Uterus (tissue), 4 donors: ENCODE measurements around the gene ATG13. TPM values are rescaled to one million over a fixed set of nuclear protein-coding genes. Genes with fewer than 3 reads are reported as not detected.

Experiments used
- DNase-seq, 2 donors: peaks; one replicate each; pipeline ENCODE4 v3.0.0-alpha.2; 2019 to 2020
- H3K27ac ChIP-seq, 2 donors: fragments of 200-600 bp; sonication (generic); 1 replicate in 1 of 2; 2 replicates in 1 of 2; pipeline ENCODE4 v1.5.1; 2016 to 2018
- H3K27me3 ChIP-seq, 2 donors: fragments of 200-600 bp; sonication (generic); one replicate each; pipeline ENCODE4 v1.5.1; 2018 to 2019; ENCODE audit warnings: control low read depth in 1 of 2
- H3K36me3 ChIP-seq, 2 donors: fragments of 200-600 bp; sonication (generic); one replicate each; pipeline ENCODE4 v1.5.1; 2019; ENCODE audit warnings: control low read depth in 1 of 2
- H3K4me1 ChIP-seq, 2 donors: fragments of 200-600 bp; sonication (generic); one replicate each; pipeline ENCODE4 v1.5.1; 2018 to 2019; ENCODE audit warnings: control low read depth in 1 of 2
- H3K4me3 ChIP-seq, 2 donors: fragments of 200-600 bp; sonication (generic); 1 replicate in 1 of 2; 2 replicates in 1 of 2; pipeline ENCODE4 v1.5.1; 2018 to 2019; ENCODE audit warnings: mild to moderate bottlenecking in 1 of 2
- H3K9me3 ChIP-seq, 2 donors: fragments of 200-600 bp; sonication (generic); one replicate each; pipeline ENCODE4 v1.5.1; 2019; ENCODE audit warnings: control low read depth in 1 of 2
- POLR2A ChIP-seq, 2 donors: fragments of 450-650 bp; IDR thresholded peaks; one replicate each; pipeline ENCODE4 v1.6.1; 2016; ENCODE audit warnings: antibody characterized with exemption in 2 of 2, mild to moderate bottlenecking in 1 of 2, moderate library complexity in 1 of 2
- intact Hi-C: fragments of 100-400 bp; cut with DNase I; formaldehyde crosslinking; loops from one replicate; pipeline ENCODE4 v1.15.1; 2023; ENCODE audit warnings: low total_unique reads
- total RNA-seq, 4 donors: library from RNA; depleted of rRNA in 3 of 4; stranded (reverse); fragments of >200 nt in 3 of 4; gene quantifications; one replicate each; pipeline versions ENCODE4 v1.1.0 to v1.2.4, GENCODE V29; 2014 to 2023
- TF ChIP-seq, protein P1 (sequence below), 4 experiments: fragments of 200-600 bp in 2 of 4; fragments of 450-650 bp in 2 of 4; sonication (generic) in 2 of 4; IDR thresholded peaks; one replicate each; pipeline ENCODE4 v1.5.1; 2016 to 2019; ENCODE audit warnings: antibody characterized with exemption in 4 of 4, mild to moderate bottlenecking in 2 of 4, moderate library complexity in 1 of 4
- donor health status: DM: yes; HTN: yes; CAD: no.

ATG13 gene
- total RNA-seq, 4 donors from 2014 or later, result 51.8 to 102 (median 68.3) TPM

DNA sequence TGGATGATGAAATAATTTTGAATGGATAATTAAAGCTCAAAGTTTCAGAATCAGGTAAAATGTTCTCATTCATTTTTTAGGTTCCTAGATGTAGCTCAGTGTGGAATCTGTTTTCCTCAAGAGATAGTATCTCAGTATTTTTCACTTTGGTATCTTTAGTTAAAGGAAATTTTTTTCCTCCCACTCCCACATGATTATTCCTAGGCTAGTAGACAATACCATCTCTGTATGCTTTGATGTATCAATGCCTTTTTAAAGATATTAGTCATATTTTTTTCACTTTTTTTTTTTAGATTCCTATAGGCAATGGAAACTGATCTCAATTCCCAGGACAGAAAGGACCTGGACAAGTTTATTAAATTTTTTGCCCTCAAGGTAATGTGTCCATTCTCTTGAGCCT lies 26.6 kb downstream of the ATG13 start:
- no peaks in the 10 kb centered on the region for H3K27me3 ChIP-seq
- H3K4me3 ChIP-seq, result no peak overlapping the region
- H3K9me3 ChIP-seq, result no peaks in the 10 kb centered on the region
- DNase-seq, result no peak
- no peaks in the 10 kb centered on the region for H3K4me1 ChIP-seq
- H3K27ac ChIP-seq, result no peak overlapping the region
- no peaks in the 10 kb centered on the region for H3K36me3 ChIP-seq
- TF ChIP-seq POLR2A (IDR thresholded peaks at IDR 0.05), result no peak
- intact Hi-C loops, result no loop called here

GRCh38 chr11:46649180-46649738 lies 31.9 kb downstream of the ATG13 start:
- Histone ChIP-seq H3K4me3 (no peak overlapping the region), H3K27me3 (no peaks in the 10 kb centered on the region), H3K9me3 (no peaks in the 10 kb centered on the region), H3K4me1 (peaks cover 0 to 9% of the 10 kb centered on the region in 2 donors), H3K27ac (peak overlapping the region; percentile 79 to 86), H3K36me3 (no peaks in the 10 kb centered on the region)
- DNase-seq, result peak; percentile 65 to 91
- intact Hi-C loops, result no loop called here
- TF ChIP-seq POLR2A (IDR thresholded peaks at IDR 0.05), result no peak
- TF ChIP-seq, protein P1, sequence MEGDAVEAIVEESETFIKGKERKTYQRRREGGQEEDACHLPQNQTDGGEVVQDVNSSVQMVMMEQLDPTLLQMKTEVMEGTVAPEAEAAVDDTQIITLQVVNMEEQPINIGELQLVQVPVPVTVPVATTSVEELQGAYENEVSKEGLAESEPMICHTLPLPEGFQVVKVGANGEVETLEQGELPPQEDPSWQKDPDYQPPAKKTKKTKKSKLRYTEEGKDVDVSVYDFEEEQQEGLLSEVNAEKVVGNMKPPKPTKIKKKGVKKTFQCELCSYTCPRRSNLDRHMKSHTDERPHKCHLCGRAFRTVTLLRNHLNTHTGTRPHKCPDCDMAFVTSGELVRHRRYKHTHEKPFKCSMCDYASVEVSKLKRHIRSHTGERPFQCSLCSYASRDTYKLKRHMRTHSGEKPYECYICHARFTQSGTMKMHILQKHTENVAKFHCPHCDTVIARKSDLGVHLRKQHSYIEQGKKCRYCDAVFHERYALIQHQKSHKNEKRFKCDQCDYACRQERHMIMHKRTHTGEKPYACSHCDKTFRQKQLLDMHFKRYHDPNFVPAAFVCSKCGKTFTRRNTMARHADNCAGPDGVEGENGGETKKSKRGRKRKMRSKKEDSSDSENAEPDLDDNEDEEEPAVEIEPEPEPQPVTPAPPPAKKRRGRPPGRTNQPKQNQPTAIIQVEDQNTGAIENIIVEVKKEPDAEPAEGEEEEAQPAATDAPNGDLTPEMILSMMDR (IDR thresholded peaks at IDR 0.05), result no peak

GRCh38 chr11:46655631-46656030 lies 38.3 kb downstream of the ATG13 start:
- H3K27me3 ChIP-seq, result no peaks in the 10 kb centered on the region
- H3K4me3 ChIP-seq, result no peak overlapping the region
- DNase-seq, result no peak
- H3K27ac ChIP-seq, result no peak overlapping the region
- intact Hi-C loops, result no loop called here
- no peaks in the 10 kb centered on the region for H3K36me3 ChIP-seq
- H3K4me1 ChIP-seq, result no peaks in the 10 kb centered on the region
- no peaks in the 10 kb centered on the region for H3K9me3 ChIP-seq
- TF ChIP-seq, protein P1 (IDR thresholded peaks at IDR 0.05), result no peak
- no peak for TF ChIP-seq POLR2A (IDR thresholded peaks at IDR 0.05)

DNA sequence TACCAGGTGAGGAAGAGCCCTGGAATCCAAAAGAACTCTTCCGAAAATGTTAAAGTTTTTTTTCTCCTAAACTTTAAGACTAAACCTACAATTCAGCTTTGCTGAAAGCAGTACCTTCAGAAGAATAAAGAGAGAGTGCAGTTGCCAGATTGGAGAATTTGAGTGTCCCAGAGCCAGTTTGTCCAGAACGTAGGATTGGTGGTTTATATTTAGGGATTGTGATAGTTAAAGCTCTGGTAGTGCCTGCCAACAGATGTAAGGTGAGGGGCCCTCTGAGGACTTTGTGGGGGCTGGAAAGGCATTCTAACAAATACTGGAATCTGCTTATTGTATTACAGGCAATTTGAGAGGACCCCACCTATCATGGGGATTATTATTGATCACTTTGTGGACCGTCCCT lies 39.8 kb downstream of the ATG13 start:
- intact Hi-C loops, result no loop called here
- no peak for TF ChIP-seq POLR2A (IDR thresholded peaks at IDR 0.05)
- TF ChIP-seq, protein P1 (IDR thresholded peaks at IDR 0.05), result no peak
- Histone ChIP-seq H3K4me3 (no peak overlapping the region), H3K27me3 (no peaks in the 10 kb centered on the region), H3K36me3 (no peaks in the 10 kb centered on the region), H3K9me3 (no peaks in the 10 kb centered on the region), H3K27ac (no peak overlapping the region), H3K4me1 (no peaks in the 10 kb centered on the region)
- DNase-seq, result no peak

DNA sequence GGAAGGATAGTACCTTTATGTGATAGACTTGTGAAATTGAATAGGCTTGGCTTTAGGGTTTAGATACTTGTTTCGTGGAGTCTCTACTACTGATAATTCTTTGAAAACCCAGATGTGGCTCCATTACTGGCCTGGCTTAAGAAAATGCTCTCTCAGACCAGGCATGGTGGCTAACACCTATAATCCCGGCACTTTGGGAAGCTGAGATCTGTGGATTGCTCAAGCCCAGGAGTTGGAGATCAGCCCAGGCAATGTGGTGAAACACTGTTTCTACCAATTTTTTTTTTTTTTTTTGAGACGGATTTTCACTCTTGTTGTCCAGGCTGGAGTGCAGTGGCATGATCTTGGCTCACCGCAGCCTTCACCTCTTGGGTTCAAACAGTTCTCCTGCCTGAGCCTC lies 40.9 kb downstream of the ATG13 start:
- TF ChIP-seq POLR2A (IDR thresholded peaks at IDR 0.05), result no peak
- TF ChIP-seq, protein P1 (IDR thresholded peaks at IDR 0.05), result no peak
- Histone ChIP-seq H3K36me3 (no peaks in the 10 kb centered on the region), H3K27ac (peak overlapping the region in 1 of 2 donors; percentile 25), H3K4me3 (no peak overlapping the region), H3K4me1 (no peaks in the 10 kb centered on the region), H3K9me3 (no peaks in the 10 kb centered on the region), H3K27me3 (no peaks in the 10 kb centered on the region)
- peak; percentile 54 to 57 for DNase-seq
- intact Hi-C loops, result no loop called here

GRCh38 chr11:46659908-46660307 lies 42.6 kb downstream of the ATG13 start:
- intact Hi-C loops, result no loop called here
- Histone ChIP-seq H3K27me3 (no peaks in the 10 kb centered on the region), H3K4me1 (no peaks in the 10 kb centered on the region), H3K4me3 (no peak overlapping the region), H3K9me3 (no peaks in the 10 kb centered on the region), H3K27ac (no peak overlapping the region), H3K36me3 (no peaks in the 10 kb centered on the region)
- DNase-seq, result no peak
- no peak for TF ChIP-seq POLR2A (IDR thresholded peaks at IDR 0.05)
- TF ChIP-seq, protein P1 (IDR thresholded peaks at IDR 0.05), result no peak
